ENCODE measurements around the gene SEPHS2.
"Not testable (repeated sequence)": the region's sequence is repeated elsewhere in the genome, so short reads cannot be mapped to it uniquely, and the experiment has no call there.

Gene SEPHS2

DNA sequence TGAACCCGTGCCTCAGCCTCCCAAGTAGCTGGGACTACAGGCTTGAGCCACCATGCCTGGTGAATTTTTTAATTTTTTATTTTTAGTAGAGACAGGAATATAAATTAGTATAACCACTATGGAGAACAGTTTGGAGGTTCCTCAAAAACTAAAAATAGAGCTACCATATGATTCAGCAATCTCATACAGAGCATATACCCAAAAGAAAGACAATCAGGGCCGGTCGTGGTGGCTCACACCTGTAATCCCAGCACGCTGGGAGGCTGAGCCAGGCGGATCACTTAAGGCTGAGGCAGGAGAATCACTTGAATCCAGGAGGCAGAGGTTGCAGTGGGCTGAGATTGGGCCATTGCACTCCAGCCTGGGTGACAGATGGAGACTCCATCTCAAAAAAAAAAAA is 15.8 kb upstream of the SEPHS2 start:
- H3K4me3 ChIP-seq (ENCODE audit: low read length); H3K27ac ChIP-seq (ENCODE audit: low read depth, low read length); H3K18ac ChIP-seq (ENCODE audit: low read length); DNase-seq; H4K8ac ChIP-seq (ENCODE audit: low read depth, low read length); H4K5ac ChIP-seq (ENCODE audit: low read length); H2BK5ac ChIP-seq (ENCODE audit: low read length); H3K56ac ChIP-seq (ENCODE audit: low read length); H3K23ac ChIP-seq (ENCODE audit: low read length); H3K4me1 ChIP-seq (ENCODE audit: control insufficient read depth, low read depth, low read length); H3K36me3 ChIP-seq (ENCODE audit: control insufficient read depth, insufficient read depth, low read length); H3K79me2 ChIP-seq (ENCODE audit: control insufficient read depth, insufficient read depth, low read length); H3K4ac ChIP-seq (ENCODE audit: low read depth, low read length); H3K27me3 ChIP-seq (ENCODE audit: insufficient read depth, low read length, poor library complexity); H2AK5ac ChIP-seq (ENCODE audit: low read length); H3K4me2 ChIP-seq (ENCODE audit: low read length); H2BK120ac ChIP-seq (ENCODE audit: low read depth, low read length); H2BK15ac ChIP-seq (replicated peaks; ENCODE audit: low read depth); H3K9ac ChIP-seq (ENCODE audit: low read length); H3K79me1 ChIP-seq (ENCODE audit: low read length): not testable (repeated sequence)
- WGBS (ENCODE audit: extremely low coverage, insufficient coverage, low lambda C conversion rate): no CpG with 5 or more reads among the region's 5 CpGs

DNA sequence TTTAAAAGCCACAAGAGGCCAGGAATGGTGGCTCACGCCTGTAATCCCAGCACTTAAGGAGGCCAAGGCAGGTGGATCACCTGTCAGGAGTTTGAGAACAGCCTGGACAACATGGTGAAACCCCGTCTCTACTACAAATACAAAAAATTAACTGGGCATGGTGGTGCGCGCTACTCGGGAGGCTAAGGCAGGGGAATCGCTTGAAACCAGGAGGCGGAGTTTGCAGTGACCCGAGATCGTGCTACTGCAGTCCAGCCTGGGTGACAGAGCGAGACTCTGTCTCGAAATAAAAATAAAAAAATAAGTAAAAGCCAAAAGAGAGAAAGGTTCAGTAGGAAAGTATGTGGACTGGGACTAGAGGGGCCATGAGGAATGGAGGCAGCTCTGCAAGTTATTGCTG is 13.8 kb upstream of the SEPHS2 start:
- no CpG with 5 or more reads among the region's 11 CpGs for WGBS (ENCODE audit: extremely low coverage, insufficient coverage, low lambda C conversion rate)
- Histone ChIP-seq H3K36me3 (ENCODE audit: control insufficient read depth, insufficient read depth, low read length) (no peaks in the 10 kb centered on the region), H2BK5ac (ENCODE audit: low read length) (no peak overlapping the region), H4K5ac (ENCODE audit: low read length) (no peak overlapping the region), H3K4me3 (ENCODE audit: low read length) (no peak overlapping the region), H3K79me2 (ENCODE audit: control insufficient read depth, insufficient read depth, low read length) (no peaks in the 10 kb centered on the region), H4K8ac (ENCODE audit: low read depth, low read length) (no peak overlapping the region), H3K79me1 (ENCODE audit: low read length) (no peaks in the 10 kb centered on the region), H3K27ac (ENCODE audit: low read depth, low read length) (no peak overlapping the region), H3K23ac (ENCODE audit: low read length) (no peak overlapping the region), H3K56ac (ENCODE audit: low read length) (no peak overlapping the region), H3K27me3 (ENCODE audit: insufficient read depth, low read length, poor library complexity) (no peaks in the 10 kb centered on the region), H2AK5ac (ENCODE audit: low read length) (no peak overlapping the region), H2BK120ac (ENCODE audit: low read depth, low read length) (no peak overlapping the region), H3K9ac (ENCODE audit: low read length) (no peak overlapping the region), H3K4ac (ENCODE audit: low read depth, low read length) (no peak overlapping the region), H3K4me2 (ENCODE audit: low read length) (no peak overlapping the region), H3K18ac (ENCODE audit: low read length) (no peak overlapping the region), H2BK15ac (replicated peaks; ENCODE audit: low read depth) (no peak overlapping the region), H3K4me1 (ENCODE audit: control insufficient read depth, low read depth, low read length) (no peaks in the 10 kb centered on the region)
- DNase-seq: no peak

DNA sequence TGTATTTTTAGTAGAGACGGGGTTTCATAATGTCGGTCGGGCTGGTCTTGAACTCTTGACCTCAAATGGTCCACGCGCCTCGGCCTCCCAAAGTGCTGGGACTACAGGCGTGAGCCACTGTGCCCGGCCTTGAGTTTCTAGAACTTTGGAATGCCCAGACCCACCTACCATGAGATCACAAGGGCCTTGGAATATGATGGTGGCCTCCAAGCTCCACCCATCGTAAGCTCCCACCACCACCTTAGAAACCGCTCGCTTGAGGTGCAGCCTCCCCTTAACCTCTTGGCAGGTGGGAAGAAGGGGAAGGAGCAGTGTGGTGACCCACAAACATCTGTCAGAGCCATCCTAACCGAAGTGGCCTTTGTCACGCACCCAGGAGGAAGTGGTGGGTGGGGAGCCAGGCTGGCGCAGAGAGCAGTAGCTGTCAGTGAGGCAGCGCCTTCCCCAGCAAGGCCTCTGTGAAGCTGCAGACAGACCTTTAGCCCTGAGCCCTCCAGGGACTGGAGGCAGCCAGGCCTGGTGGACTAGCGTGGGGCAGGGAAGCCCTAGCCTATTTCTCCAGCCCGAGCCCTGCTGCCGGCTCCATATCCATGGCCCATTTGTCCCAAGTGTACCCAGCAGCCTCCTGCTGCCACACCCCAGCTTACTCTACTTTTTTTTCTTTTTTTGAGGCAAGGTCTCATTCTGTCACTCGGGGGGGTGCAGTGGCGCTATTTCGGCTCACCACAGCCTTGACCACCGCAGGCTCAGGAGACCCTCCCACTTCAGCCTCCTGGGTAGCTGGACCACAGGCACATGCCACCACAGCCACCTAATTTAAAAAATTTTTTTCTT is 13.1 kb upstream of the SEPHS2 start:
- Histone ChIP-seq H3K27me3 (ENCODE audit: insufficient read depth, low read length, poor library complexity) (no peaks in the 10 kb centered on the region), H3K23ac (ENCODE audit: low read length) (no peak overlapping the region), H2BK120ac (ENCODE audit: low read depth, low read length) (no peak overlapping the region), H3K27ac (ENCODE audit: low read depth, low read length) (no peak overlapping the region), H4K8ac (ENCODE audit: low read depth, low read length) (no peak overlapping the region), H3K4me3 (ENCODE audit: low read length) (no peak overlapping the region), H2BK15ac (replicated peaks; ENCODE audit: low read depth) (no peak overlapping the region), H3K4me1 (ENCODE audit: control insufficient read depth, low read depth, low read length) (no peaks in the 10 kb centered on the region), H3K79me2 (ENCODE audit: control insufficient read depth, insufficient read depth, low read length) (no peaks in the 10 kb centered on the region), H3K56ac (ENCODE audit: low read length) (no peak overlapping the region), H3K4me2 (ENCODE audit: low read length) (no peak overlapping the region), H3K9ac (ENCODE audit: low read length) (no peak overlapping the region), H2AK5ac (ENCODE audit: low read length) (no peak overlapping the region), H3K36me3 (ENCODE audit: control insufficient read depth, insufficient read depth, low read length) (no peaks in the 10 kb centered on the region), H3K79me1 (ENCODE audit: low read length) (no peaks in the 10 kb centered on the region), H2BK5ac (ENCODE audit: low read length) (no peak overlapping the region), H3K4ac (ENCODE audit: low read depth, low read length) (no peak overlapping the region), H4K5ac (ENCODE audit: low read length) (no peak overlapping the region), H3K18ac (ENCODE audit: low read length) (no peak overlapping the region)
- WGBS (ENCODE audit: extremely low coverage, insufficient coverage, low lambda C conversion rate): no CpG with 5 or more reads among the region's 22 CpGs
- DNase-seq: no peak

DNA sequence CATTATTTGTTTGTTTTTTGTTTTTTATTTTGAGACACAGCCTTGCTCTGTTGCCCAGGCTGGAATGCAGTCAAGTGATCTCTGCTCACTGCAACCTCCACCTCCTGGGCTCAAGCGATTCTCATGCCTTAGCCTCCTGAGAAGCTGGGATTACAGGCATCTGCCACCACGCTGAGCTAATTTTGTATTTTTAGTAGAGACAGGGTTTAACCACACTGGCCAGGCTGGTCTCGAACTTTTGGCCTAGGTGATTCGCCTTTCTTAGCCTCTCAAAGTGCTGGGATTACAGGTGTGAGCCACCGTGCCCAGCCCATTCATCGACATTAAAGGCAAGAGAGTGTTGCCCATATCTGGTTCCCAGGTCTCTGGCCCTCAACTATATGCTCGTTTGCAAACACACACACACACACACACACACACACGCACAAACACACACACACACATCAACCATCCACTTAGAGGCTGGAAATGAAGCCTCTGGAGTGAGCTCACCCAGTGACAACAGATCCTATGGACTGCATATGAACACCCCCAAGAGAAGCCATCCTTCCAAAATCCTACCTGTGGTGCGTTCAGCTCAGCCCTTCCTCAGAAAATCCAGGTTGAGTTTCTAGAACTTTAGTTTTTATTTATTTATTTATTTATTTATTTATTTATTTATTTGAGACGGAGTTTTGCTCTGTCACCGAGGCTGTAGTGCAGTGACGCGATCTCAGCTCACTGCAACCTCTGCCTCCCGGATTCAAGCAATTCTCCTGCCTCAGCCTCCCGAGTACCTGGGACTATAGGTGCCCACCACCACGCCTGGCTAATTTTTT is 12.3 kb upstream of the SEPHS2 start:
- Histone ChIP-seq H3K79me1 (ENCODE audit: low read length) (no peaks in the 10 kb centered on the region), H3K4me3 (ENCODE audit: low read length) (no peak overlapping the region), H4K8ac (ENCODE audit: low read depth, low read length) (no peak overlapping the region), H3K4me2 (ENCODE audit: low read length) (no peak overlapping the region), H3K4ac (ENCODE audit: low read depth, low read length) (no peak overlapping the region), H3K27ac (ENCODE audit: low read depth, low read length) (no peak overlapping the region), H3K36me3 (ENCODE audit: control insufficient read depth, insufficient read depth, low read length) (no peaks in the 10 kb centered on the region), H3K56ac (ENCODE audit: low read length) (no peak overlapping the region), H2BK5ac (ENCODE audit: low read length) (no peak overlapping the region), H2AK5ac (ENCODE audit: low read length) (no peak overlapping the region), H2BK15ac (replicated peaks; ENCODE audit: low read depth) (no peak overlapping the region), H4K5ac (ENCODE audit: low read length) (no peak overlapping the region), H2BK120ac (ENCODE audit: low read depth, low read length) (no peak overlapping the region), H3K4me1 (ENCODE audit: control insufficient read depth, low read depth, low read length) (no peaks in the 10 kb centered on the region), H3K23ac (ENCODE audit: low read length) (no peak overlapping the region), H3K79me2 (ENCODE audit: control insufficient read depth, insufficient read depth, low read length) (no peaks in the 10 kb centered on the region), H3K9ac (ENCODE audit: low read length) (no peak overlapping the region), H3K18ac (ENCODE audit: low read length) (no peak overlapping the region), H3K27me3 (ENCODE audit: insufficient read depth, low read length, poor library complexity) (no peaks in the 10 kb centered on the region)
- no peak for DNase-seq
- no CpG with 5 or more reads among the region's 16 CpGs for WGBS (ENCODE audit: extremely low coverage, insufficient coverage, low lambda C conversion rate)

DNA sequence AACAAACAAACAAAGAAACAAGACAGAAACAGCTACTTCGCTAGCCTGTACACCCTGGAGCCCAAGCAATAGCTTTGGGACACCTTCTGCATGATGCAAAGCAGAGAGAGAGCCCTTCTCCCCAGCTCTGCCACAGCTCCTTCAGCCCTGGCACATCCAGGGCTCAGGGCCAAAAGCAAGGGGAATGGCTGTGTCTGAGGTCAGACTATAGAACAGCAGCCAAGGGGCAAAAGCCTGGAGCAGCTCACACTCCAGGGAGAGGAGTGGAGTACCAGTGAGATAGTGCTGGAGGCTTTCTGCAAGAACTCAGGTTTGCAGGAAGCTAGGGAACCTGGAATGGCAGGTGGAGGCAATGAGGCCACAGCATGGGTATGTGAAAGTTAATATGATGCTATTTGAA is 11.6 kb upstream of the SEPHS2 start:
- H3K4ac ChIP-seq (ENCODE audit: low read depth, low read length): no peak overlapping the region
- H3K4me2 ChIP-seq (ENCODE audit: low read length): no peak overlapping the region
- no peaks in the 10 kb centered on the region for H3K4me1 ChIP-seq (ENCODE audit: control insufficient read depth, low read depth, low read length)
- no peak overlapping the region for H4K5ac ChIP-seq (ENCODE audit: low read length)
- no peak overlapping the region for H3K18ac ChIP-seq (ENCODE audit: low read length)
- no peak overlapping the region for H2BK120ac ChIP-seq (ENCODE audit: low read depth, low read length)
- WGBS (ENCODE audit: extremely low coverage, insufficient coverage, low lambda C conversion rate): no CpG with 5 or more reads among the region's 1 CpG
- H3K4me3 ChIP-seq (ENCODE audit: low read length): no peak overlapping the region
- no peak for DNase-seq
- no peak overlapping the region for H3K23ac ChIP-seq (ENCODE audit: low read length)
- H3K79me2 ChIP-seq (ENCODE audit: control insufficient read depth, insufficient read depth, low read length): no peaks in the 10 kb centered on the region
- no peaks in the 10 kb centered on the region for H3K36me3 ChIP-seq (ENCODE audit: control insufficient read depth, insufficient read depth, low read length)
- H3K27me3 ChIP-seq (ENCODE audit: insufficient read depth, low read length, poor library complexity): no peaks in the 10 kb centered on the region
- H3K9ac ChIP-seq (ENCODE audit: low read length): no peak overlapping the region
- H2BK15ac ChIP-seq (replicated peaks; ENCODE audit: low read depth): no peak overlapping the region
- H3K56ac ChIP-seq (ENCODE audit: low read length): no peak overlapping the region
- no peak overlapping the region for H3K27ac ChIP-seq (ENCODE audit: low read depth, low read length)
- no peak overlapping the region for H2AK5ac ChIP-seq (ENCODE audit: low read length)
- H4K8ac ChIP-seq (ENCODE audit: low read depth, low read length): no peak overlapping the region
- H3K79me1 ChIP-seq (ENCODE audit: low read length): no peaks in the 10 kb centered on the region
- no peak overlapping the region for H2BK5ac ChIP-seq (ENCODE audit: low read length)
